ENCODE results near the gene DHX15.

- TF ChIP-seq CTCF (IDR thresholded peaks at IDR 0.05; ENCODE audit: low read depth, low read length, poor library complexity, severe bottlenecking) (no peak), EZH2phosphoT487 (IDR thresholded peaks at IDR 0.05; ENCODE audit: borderline replicate concordance, low read length) (no peak)
Measured at GRCh38 chr4:24576276-24576675, 8.1 kb downstream of the DHX15 start.
